ENCODE results near the gene DES. TPM values are rescaled to one million over a fixed set of nuclear protein-coding genes. Genes with fewer than 3 reads are reported as not detected.

Gene DES
- total RNA-seq, 1 donor: 3.3 TPM

- DNase-seq (ENCODE audit: low read depth): no peak
- no peak for TF ChIP-seq CTCF (IDR thresholded peaks at IDR 0.05; ENCODE audit: insufficient read depth, low read length)
- no peak overlapping the region for H3K4me3 ChIP-seq (ENCODE audit: low read depth, low read length)
Measured at GRCh38 chr2:219473511-219473910, 55.3 kb downstream of the DES start.

- no peak overlapping the region for H3K4me3 ChIP-seq (ENCODE audit: low read depth, low read length)
- no peak for TF ChIP-seq CTCF (IDR thresholded peaks at IDR 0.05; ENCODE audit: insufficient read depth, low read length)
- DNase-seq (ENCODE audit: low read depth): no peak
Measured at GRCh38 chr2:219474285-219475060, 56.3 kb downstream of the DES start.

- no peak overlapping the region for H3K4me3 ChIP-seq (ENCODE audit: low read depth, low read length)
- DNase-seq (ENCODE audit: low read depth): no peak
- TF ChIP-seq CTCF (IDR thresholded peaks at IDR 0.05; ENCODE audit: insufficient read depth, low read length): no peak
Measured at GRCh38 chr2:219475278-219475677, 57.1 kb downstream of the DES start.

- DNase-seq (ENCODE audit: low read depth): peak; percentile 62
- H3K4me3 ChIP-seq (ENCODE audit: low read depth, low read length): no peak overlapping the region
- peak; percentile 96 for TF ChIP-seq CTCF (IDR thresholded peaks at IDR 0.05; ENCODE audit: insufficient read depth, low read length)
Measured at GRCh38 chr2:219475697-219476651, 57.8 kb downstream of the DES start.

Other genes with a start within 250 kb of the DES start
- gene SLC23A3, start 248.3 kb upstream of the DES start, total RNA-seq (ENCODE audit: low replicate concordance): 1.6 and 3.1 TPM in 2 replicates
- 25.7 and 41.9 TPM in 2 replicates for gene CNPPD1, start 241.5 kb upstream of the DES start, total RNA-seq (ENCODE audit: low replicate concordance)
- 68.1 and 76.0 TPM in 2 replicates for gene RETREG2, start 240.1 kb upstream of the DES start, total RNA-seq (ENCODE audit: low replicate concordance)
- gene ZFAND2B, start 211.6 kb upstream of the DES start, total RNA-seq (ENCODE audit: low replicate concordance): 27.2 and 39.2 TPM in 2 replicates
- gene ABCB6, start 199.4 kb upstream of the DES start, total RNA-seq (ENCODE audit: low replicate concordance): 10.1 and 27.3 TPM in 2 replicates
- 45.1 and 56.9 TPM in 2 replicates for gene ATG9A, start 188.7 kb upstream of the DES start, total RNA-seq (ENCODE audit: low replicate concordance)
- 23.7 and 64.5 TPM in 2 replicates for gene ANKZF1, start 188.6 kb upstream of the DES start, total RNA-seq (ENCODE audit: low replicate concordance)
- gene GLB1L, start 172.9 kb upstream of the DES start, total RNA-seq (ENCODE audit: low replicate concordance): 10.5 and 15.9 TPM in 2 replicates
- 16.7 and 40.2 TPM in 2 replicates for gene STK16, start 172.9 kb upstream of the DES start, total RNA-seq (ENCODE audit: low replicate concordance)
- gene TUBA4B, start 165.1 kb upstream of the DES start, total RNA-seq (ENCODE audit: low replicate concordance): not detected in 2 replicates
- 9.7 and 25.6 TPM in 2 replicates for gene TUBA4A, start 164.5 kb upstream of the DES start, total RNA-seq (ENCODE audit: low replicate concordance)
- gene DNAJB2, start 139.0 kb upstream of the DES start, total RNA-seq (ENCODE audit: low replicate concordance): 28.0 and 41.7 TPM in 2 replicates
- 0.36 and 1.8 TPM in 2 replicates for gene PTPRN, start 109.0 kb upstream of the DES start, total RNA-seq (ENCODE audit: low replicate concordance)
- gene RESP18, start 85.6 kb upstream of the DES start, total RNA-seq (ENCODE audit: low replicate concordance): not detected in 2 replicates
- gene DNPEP, start 30.5 kb upstream of the DES start, total RNA-seq (ENCODE audit: low replicate concordance): 33.2 and 55.0 TPM in 2 replicates
- gene SPEG, start 16.5 kb downstream of the DES start, total RNA-seq (ENCODE audit: low replicate concordance): 22.7 and 36.1 TPM in 2 replicates
- gene GMPPA, start 80.5 kb downstream of the DES start, total RNA-seq (ENCODE audit: low replicate concordance): 16.6 and 66.3 TPM in 2 replicates
- not detected in 2 replicates for gene ASIC4, start 96.1 kb downstream of the DES start, total RNA-seq (ENCODE audit: low replicate concordance)
- 62.4 and 271 TPM in 2 replicates for gene CHPF, start 125.4 kb downstream of the DES start, total RNA-seq (ENCODE audit: low replicate concordance)
- 1.1 and 2.8 TPM in 2 replicates for gene TMEM198, start 125.7 kb downstream of the DES start, total RNA-seq (ENCODE audit: low replicate concordance)
- gene OBSL1, start 153.2 kb downstream of the DES start, total RNA-seq (ENCODE audit: low replicate concordance): 39.2 and 90.4 TPM in 2 replicates
- 0.18 and 2.0 TPM in 2 replicates for gene INHA, start 153.9 kb downstream of the DES start, total RNA-seq (ENCODE audit: low replicate concordance)
- gene STK11IP, start 179.5 kb downstream of the DES start, total RNA-seq (ENCODE audit: low replicate concordance): 11.7 and 12.3 TPM in 2 replicates
- gene SLC4A3, start 209.3 kb downstream of the DES start, total RNA-seq (ENCODE audit: low replicate concordance): 2.5 and 14.7 TPM in 2 replicates